ENCODE data around the gene DICER1.

DNA sequence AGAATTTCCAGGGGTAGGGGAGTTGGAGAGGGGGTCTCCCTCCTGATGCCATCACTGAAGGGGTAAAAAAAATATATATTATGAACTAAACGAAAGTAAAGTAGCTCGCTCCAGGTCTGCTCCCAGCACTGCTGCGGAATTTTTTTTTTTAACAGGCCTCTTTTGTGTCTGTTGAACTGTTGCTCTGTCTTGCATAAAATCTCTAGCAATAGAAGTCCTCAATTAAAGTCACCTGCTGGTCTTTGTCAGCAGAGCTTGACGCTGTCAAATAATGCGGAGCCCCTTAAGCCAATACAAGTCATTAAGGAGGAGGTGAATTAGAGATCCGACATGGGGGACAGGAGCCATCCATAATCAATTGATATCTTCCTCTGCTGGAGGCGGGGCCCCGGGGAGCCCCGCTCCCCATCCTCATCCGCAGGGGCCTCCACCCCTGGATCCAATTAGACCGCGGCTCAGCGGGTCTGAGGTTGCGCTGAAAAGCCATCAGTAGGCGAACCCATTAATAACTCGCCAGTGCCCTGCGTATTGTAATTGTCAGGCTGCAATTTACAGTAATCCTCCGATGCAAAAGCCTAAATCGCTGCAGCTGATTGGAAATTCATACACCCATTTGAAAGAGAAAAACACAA is 85.6 kb downstream of the DICER1 start:
- TF ChIP-seq, protein P1, sequence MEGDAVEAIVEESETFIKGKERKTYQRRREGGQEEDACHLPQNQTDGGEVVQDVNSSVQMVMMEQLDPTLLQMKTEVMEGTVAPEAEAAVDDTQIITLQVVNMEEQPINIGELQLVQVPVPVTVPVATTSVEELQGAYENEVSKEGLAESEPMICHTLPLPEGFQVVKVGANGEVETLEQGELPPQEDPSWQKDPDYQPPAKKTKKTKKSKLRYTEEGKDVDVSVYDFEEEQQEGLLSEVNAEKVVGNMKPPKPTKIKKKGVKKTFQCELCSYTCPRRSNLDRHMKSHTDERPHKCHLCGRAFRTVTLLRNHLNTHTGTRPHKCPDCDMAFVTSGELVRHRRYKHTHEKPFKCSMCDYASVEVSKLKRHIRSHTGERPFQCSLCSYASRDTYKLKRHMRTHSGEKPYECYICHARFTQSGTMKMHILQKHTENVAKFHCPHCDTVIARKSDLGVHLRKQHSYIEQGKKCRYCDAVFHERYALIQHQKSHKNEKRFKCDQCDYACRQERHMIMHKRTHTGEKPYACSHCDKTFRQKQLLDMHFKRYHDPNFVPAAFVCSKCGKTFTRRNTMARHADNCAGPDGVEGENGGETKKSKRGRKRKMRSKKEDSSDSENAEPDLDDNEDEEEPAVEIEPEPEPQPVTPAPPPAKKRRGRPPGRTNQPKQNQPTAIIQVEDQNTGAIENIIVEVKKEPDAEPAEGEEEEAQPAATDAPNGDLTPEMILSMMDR (IDR thresholded peaks at IDR 0.05): no peak
- TF ChIP-seq EP300 (IDR thresholded peaks at IDR 0.05) (no peak), POLR2A (IDR thresholded peaks at IDR 0.05) (no peak)
